ENCODE results near the gene CHERP.

GRCh38 chr19:16470541-16470910, 71.7 kb downstream of the CHERP start:
- TF ChIP-seq ZNF580 (CRISPR knock-in tag; IDR thresholded peaks at IDR 0.05; ENCODE audit: borderline replicate concordance, low read depth) (no peak), CCDC6 (CRISPR knock-in tag; IDR thresholded peaks at IDR 0.05) (no peak), CTCF (CRISPR knock-in tag; IDR thresholded peaks at IDR 0.05) (no peak), SIN3A (IDR thresholded peaks at IDR 0.05; ENCODE audit: borderline replicate concordance, low read depth, low read length) (no peak), FOXK2 (IDR thresholded peaks at IDR 0.05) (no peak), CREB1 (IDR thresholded peaks at IDR 0.05) (no peak), CREB1 (CRISPR knock-in tag; IDR thresholded peaks at IDR 0.05) (no peak), BHLHE40 (IDR thresholded peaks at IDR 0.05; ENCODE audit: low read length) (no peak)
- TF ChIP-seq, protein P1, sequence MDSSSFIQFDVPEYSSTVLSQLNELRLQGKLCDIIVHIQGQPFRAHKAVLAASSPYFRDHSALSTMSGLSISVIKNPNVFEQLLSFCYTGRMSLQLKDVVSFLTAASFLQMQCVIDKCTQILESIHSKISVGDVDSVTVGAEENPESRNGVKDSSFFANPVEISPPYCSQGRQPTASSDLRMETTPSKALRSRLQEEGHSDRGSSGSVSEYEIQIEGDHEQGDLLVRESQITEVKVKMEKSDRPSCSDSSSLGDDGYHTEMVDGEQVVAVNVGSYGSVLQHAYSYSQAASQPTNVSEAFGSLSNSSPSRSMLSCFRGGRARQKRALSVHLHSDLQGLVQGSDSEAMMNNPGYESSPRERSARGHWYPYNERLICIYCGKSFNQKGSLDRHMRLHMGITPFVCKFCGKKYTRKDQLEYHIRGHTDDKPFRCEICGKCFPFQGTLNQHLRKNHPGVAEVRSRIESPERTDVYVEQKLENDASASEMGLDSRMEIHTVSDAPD (CRISPR knock-in tag; IDR thresholded peaks at IDR 0.05) = no peak
- TF ChIP-seq, protein P2, sequence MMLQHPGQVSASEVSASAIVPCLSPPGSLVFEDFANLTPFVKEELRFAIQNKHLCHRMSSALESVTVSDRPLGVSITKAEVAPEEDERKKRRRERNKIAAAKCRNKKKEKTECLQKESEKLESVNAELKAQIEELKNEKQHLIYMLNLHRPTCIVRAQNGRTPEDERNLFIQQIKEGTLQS (CRISPR knock-in tag; IDR thresholded peaks at IDR 0.05) = no peak
- TF ChIP-seq, protein P3, sequence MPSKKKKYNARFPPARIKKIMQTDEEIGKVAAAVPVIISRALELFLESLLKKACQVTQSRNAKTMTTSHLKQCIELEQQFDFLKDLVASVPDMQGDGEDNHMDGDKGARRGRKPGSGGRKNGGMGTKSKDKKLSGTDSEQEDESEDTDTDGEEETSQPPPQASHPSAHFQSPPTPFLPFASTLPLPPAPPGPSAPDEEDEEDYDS (CRISPR knock-in tag; IDR thresholded peaks at IDR 0.05) = no peak

Measured in HepG2 (cell line).